Gastrocnemius medialis (tissue), 4 donors: Measurements from ENCODE around the gene ELF2. TPM values are rescaled to one million over a fixed set of nuclear protein-coding genes. Genes with fewer than 3 reads are reported as not detected.
"Not testable (repeated sequence)": the region's sequence is repeated elsewhere in the genome, so short reads cannot be mapped to it uniquely, and the experiment has no call there.

ENCODE experiments used
- ATAC-seq, 2 donors: fragments of 150-250 bp; one replicate each; pipeline ENCODE4 v1.9.1; 2016
- DNase-seq, 2 donors: peaks; one replicate each; pipeline ENCODE4 v3.0.0-alpha.2; 2019
- H3K27ac ChIP-seq, 4 donors: fragments of 200-600 bp; sonication (generic); 1 replicate in 1 of 4; 2 replicates in 3 of 4; pipeline ENCODE4 v1.5.1; 2016 to 2018; ENCODE audit warnings: mild to moderate bottlenecking in 2 of 4, moderate library complexity in 1 of 4
- H3K27me3 ChIP-seq, 3 donors: fragments of 200-600 bp; sonication (generic) in 2 of 3; 1 replicate in 1 of 3; 2 replicates in 2 of 3; pipeline versions ENCODE4 v1.5.1 to v1.6.0; 2016 to 2019; ENCODE audit warnings: mild to moderate bottlenecking in 1 of 3, moderate library complexity in 1 of 3
- H3K36me3 ChIP-seq, 2 donors: fragments of 200-600 bp; sonication (generic) in 1 of 2; one replicate each; pipeline ENCODE4 v1.5.1; 2017 to 2018
- H3K4me1 ChIP-seq, 2 donors: fragments of 200-600 bp; sonication (generic) in 1 of 2; one replicate each; pipeline ENCODE4 v1.5.1; 2016 to 2017; ENCODE audit warnings: mild to moderate bottlenecking in 2 of 2
- H3K4me3 ChIP-seq, 4 donors: fragments of 200-600 bp; sonication (generic) in 3 of 4; 1 replicate in 1 of 4; 2 replicates in 3 of 4; pipeline ENCODE4 v1.5.1; 2016 to 2019; ENCODE audit warnings: mild to moderate bottlenecking in 2 of 4
- H3K9me3 ChIP-seq, 3 donors: fragments of 200-600 bp; sonication (generic) in 2 of 3; 1 replicate in 1 of 3; 2 replicates in 2 of 3; pipeline ENCODE4 v1.5.1; 2016 to 2019
- POLR2A ChIP-seq, 2 donors: fragments of 450-650 bp; IDR thresholded peaks; one replicate each; pipeline ENCODE4 v1.6.1; 2017; ENCODE audit warnings: antibody characterized with exemption in 2 of 2, mild to moderate bottlenecking in 2 of 2, moderate library complexity in 2 of 2
- in situ Hi-C, 4 donors: fragments of 200-750 bp; cut with MboI; loops; one replicate each; pipeline versions ENCODE4 v1.15.0 to v1.8.0; 2017; ENCODE audit warnings: low sequenced_read_pairs in 4 of 4
- intact Hi-C: fragments of 100-400 bp; cut with DNase I; formaldehyde crosslinking; loops from one replicate; pipeline ENCODE4 v1.15.1; 2023; ENCODE audit warnings: low total_unique reads
- total RNA-seq, 4 donors: library from RNA; depleted of rRNA; stranded (reverse); fragments of >200 nt; gene quantifications; one replicate each; pipeline versions ENCODE4 v1.1.0 to v1.2.3, GENCODE V29; 2016
- TF ChIP-seq, protein P1 (sequence below), 5 experiments: fragments of 450-650 bp in 3 of 5; fragments of 200-600 bp in 2 of 5; sonication (generic) in 2 of 5; IDR thresholded peaks in 4 of 5; conservative IDR thresholded peaks in 1 of 5; 1 replicate in 4 of 5; 2 replicates in 1 of 5; pipeline ENCODE4 v1.5.1; 2016 to 2019; ENCODE audit warnings: antibody characterized with exemption in 5 of 5, mild to moderate bottlenecking in 3 of 5, moderate library complexity in 3 of 5

Gene ELF2
- total RNA-seq, 4 donors from 2014 or later = 22.1 to 41.4 (median 29.7) TPM

GRCh38 chr4:139015269-139015947, 161.6 kb downstream of the ELF2 start, which contains the start of gene NOCT:
NOCT (plus strand) TSS chr4:139015781; CDS start chr4:139015982, 201 bp downstream.
- Histone ChIP-seq H3K4me1 (peaks cover 34 to 39% of the 10 kb centered on the region in 2 donors), H3K27me3 (no peaks in the 10 kb centered on the region)
- ATAC-seq = peak; percentile 90 to 92

GRCh38 chr4:139014371-139015268, 162.4 kb downstream of the ELF2 start:
- ATAC-seq (peak; percentile 35 to 40), DNase-seq (no peak)
- intact Hi-C loops = loop anchor here (1.0 to 10.0 kb wide), 5 partner anchors 32 to 542 kb away; partner anchors contain the start of genes ELF2 and SETD7
- in situ Hi-C loops = no loop called here
- no peak for TF ChIP-seq POLR2A (IDR thresholded peaks at IDR 0.05)
- TF ChIP-seq, protein P1, sequence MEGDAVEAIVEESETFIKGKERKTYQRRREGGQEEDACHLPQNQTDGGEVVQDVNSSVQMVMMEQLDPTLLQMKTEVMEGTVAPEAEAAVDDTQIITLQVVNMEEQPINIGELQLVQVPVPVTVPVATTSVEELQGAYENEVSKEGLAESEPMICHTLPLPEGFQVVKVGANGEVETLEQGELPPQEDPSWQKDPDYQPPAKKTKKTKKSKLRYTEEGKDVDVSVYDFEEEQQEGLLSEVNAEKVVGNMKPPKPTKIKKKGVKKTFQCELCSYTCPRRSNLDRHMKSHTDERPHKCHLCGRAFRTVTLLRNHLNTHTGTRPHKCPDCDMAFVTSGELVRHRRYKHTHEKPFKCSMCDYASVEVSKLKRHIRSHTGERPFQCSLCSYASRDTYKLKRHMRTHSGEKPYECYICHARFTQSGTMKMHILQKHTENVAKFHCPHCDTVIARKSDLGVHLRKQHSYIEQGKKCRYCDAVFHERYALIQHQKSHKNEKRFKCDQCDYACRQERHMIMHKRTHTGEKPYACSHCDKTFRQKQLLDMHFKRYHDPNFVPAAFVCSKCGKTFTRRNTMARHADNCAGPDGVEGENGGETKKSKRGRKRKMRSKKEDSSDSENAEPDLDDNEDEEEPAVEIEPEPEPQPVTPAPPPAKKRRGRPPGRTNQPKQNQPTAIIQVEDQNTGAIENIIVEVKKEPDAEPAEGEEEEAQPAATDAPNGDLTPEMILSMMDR (IDR thresholded peaks at IDR 0.05 in 4 of 5, conservative IDR thresholded peaks at IDR 0.05 in 1 of 5) = no peak
- peaks cover 28 to 36% of the 10 kb centered on the region in 2 donors for H3K4me1 ChIP-seq
- no peaks in the 10 kb centered on the region for H3K27me3 ChIP-seq
- H3K4me3 ChIP-seq = peak overlapping the region; percentile 61 to 83 (median 70)
- H3K36me3 ChIP-seq = no peaks in the 10 kb centered on the region
- H3K9me3 ChIP-seq = no peaks in the 10 kb centered on the region
- peak overlapping the region; percentile 87 to 95 (median 93) for H3K27ac ChIP-seq

More at GRCh38 chr4:139015269-139015947, 161.6 kb downstream of the ELF2 start, which contains the start of gene NOCT:
- Histone ChIP-seq H3K4me3 (peak within 1 kb of the TSS; percentile 61 to 83 (median 70)), H3K9me3 (no peaks in the 10 kb centered on the region), H3K27ac (peak within 1 kb of the TSS; percentile 87 to 95 (median 93)), H3K36me3 (no peaks in the 10 kb centered on the region)
- in situ Hi-C loops = no loop called here
- intact Hi-C loops = loop anchor here (1.0 to 10.0 kb wide), 5 partner anchors 33 to 541 kb away; partner anchors contain the start of genes ELF2 and SETD7
- peak; percentile 82 to 90 for DNase-seq
- TF ChIP-seq POLR2A (IDR thresholded peaks at IDR 0.05) = peak; percentile 87 to 97
- TF ChIP-seq, protein P1 (IDR thresholded peaks at IDR 0.05 in 4 of 5, conservative IDR thresholded peaks at IDR 0.05 in 1 of 5) = peak in 2 of 5 experiments; percentile 40 to 53

- H3K9me3 ChIP-seq = no peaks in the 10 kb centered on the region
- no peak overlapping the region for H3K27ac ChIP-seq
- peaks cover 11 to 14% of the 10 kb centered on the region in 2 donors for H3K4me1 ChIP-seq
- no peaks in the 10 kb centered on the region for H3K36me3 ChIP-seq
- intact Hi-C loops (loop anchor here (10.0 kb wide), 1 partner anchor 117 kb away; no protein-coding TSS in a partner anchor), in situ Hi-C loops (no loop called here)
- TF ChIP-seq POLR2A (IDR thresholded peaks at IDR 0.05) = no peak
- TF ChIP-seq, protein P1 (IDR thresholded peaks at IDR 0.05 in 4 of 5, conservative IDR thresholded peaks at IDR 0.05 in 1 of 5) = no peak
- DNase-seq (no peak), ATAC-seq (no peak)
- H3K4me3 ChIP-seq = no peak overlapping the region
- H3K27me3 ChIP-seq = no peaks in the 10 kb centered on the region
Measured at GRCh38 chr4:139011225-139011950, 165.6 kb downstream of the ELF2 start.

DNA sequence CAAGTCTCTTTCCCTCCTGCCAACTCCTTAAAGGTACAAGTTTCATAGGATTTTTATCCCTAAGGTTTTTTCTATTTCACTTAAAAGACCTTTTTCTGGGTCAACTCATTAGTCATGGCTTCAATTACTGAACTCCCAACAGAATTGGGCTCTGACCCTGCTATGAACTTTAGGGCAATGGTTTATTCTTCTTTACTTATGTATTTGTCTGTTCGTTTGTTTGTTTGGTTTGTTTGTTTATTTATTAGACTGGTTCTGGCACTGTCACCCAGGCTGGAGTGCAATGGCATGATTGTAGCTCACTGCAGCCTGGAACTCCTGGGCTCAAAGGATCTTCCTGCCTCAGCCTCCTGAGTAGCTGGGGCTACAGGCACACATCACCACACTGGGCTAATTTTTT, 167.3 kb downstream of the ELF2 start:
- TF ChIP-seq, protein P1 (IDR thresholded peaks at IDR 0.05 in 4 of 5, conservative IDR thresholded peaks at IDR 0.05 in 1 of 5) = no peak
- no peak for TF ChIP-seq POLR2A (IDR thresholded peaks at IDR 0.05)
- H3K27me3 ChIP-seq = no peaks in the 10 kb centered on the region
- H3K4me1 ChIP-seq = peaks cover 6 to 9% of the 10 kb centered on the region in 2 donors
- in situ Hi-C loops (no loop called here), intact Hi-C loops (loop anchor here (10.0 kb wide), 1 partner anchor 115 kb away; no protein-coding TSS in a partner anchor)
- ATAC-seq (no peak), DNase-seq (no peak)
- no peak overlapping the region for H3K4me3 ChIP-seq
- no peaks in the 10 kb centered on the region for H3K36me3 ChIP-seq
- no peak overlapping the region for H3K27ac ChIP-seq
- no peaks in the 10 kb centered on the region for H3K9me3 ChIP-seq

DNA sequence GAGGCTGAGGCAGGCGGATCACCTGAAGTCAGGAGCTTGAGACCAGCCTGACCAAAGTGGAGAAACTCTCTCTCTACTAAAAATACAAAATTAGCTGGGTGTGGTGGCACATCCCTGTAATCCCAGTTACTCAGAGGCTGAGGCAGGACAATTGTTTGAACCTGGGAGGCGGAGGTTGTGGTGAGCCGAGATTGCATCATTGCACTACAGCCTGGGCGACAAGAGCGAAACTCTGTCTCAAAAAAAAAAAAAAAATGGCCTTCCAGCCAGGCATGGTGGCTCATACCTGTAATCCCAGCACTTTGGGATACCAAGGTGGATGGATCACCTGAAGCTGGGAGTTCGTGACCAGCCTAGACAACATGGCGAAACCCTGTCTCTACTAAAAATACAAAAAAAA, 168.7 kb downstream of the ELF2 start:
- H3K27ac ChIP-seq, ATAC-seq, H3K36me3 ChIP-seq, intact Hi-C loops, H3K4me1 ChIP-seq, H3K9me3 ChIP-seq, H3K4me3 ChIP-seq, H3K27me3 ChIP-seq, in situ Hi-C loops, DNase-seq: not testable (repeated sequence)
